Caco-2 (cell line): Measurements from ENCODE around the gene PAQR4. TPM values are rescaled to one million over a fixed set of nuclear protein-coding genes. Genes with fewer than 3 reads are reported as not detected.
A peak's percentile ranks its signal among the peaks of the same experiment; 100 is the strongest.

Experiments
- BruUV-seq: library from RNA; stranded (reverse); fragments of 400-500 nt; replicated peaks from 2 replicates; lab custom pipeline; 2021; lab: Mats Ljungman, UMichigan
- CTCF ChIA-PET: fragments of 300-600 bp; sonication (Branson Sonifier 250); formaldehyde crosslinking; loops from one replicate; lab custom pipeline; 2022; ENCODE audit warnings: antibody characterized with exemption; lab: Charles Lee
- POLR2A ChIA-PET: fragments of 300-600 bp; sonication (Branson Sonifier 250); formaldehyde crosslinking; loops from one replicate; lab custom pipeline; 2022; ENCODE audit warnings: antibody characterized with exemption; lab: Charles Lee
- DNase-seq, 2 experiments: peaks; one replicate each; pipeline versions ENCODE4 v3.0.0 to v3.0.0-alpha.2; 2020 to 2022
- H3K27me3 ChIP-seq: replicated peaks from 2 replicates; pipeline ENCODE4 v1.6.0; 2011; ENCODE audit warnings: low read length; ENCODE audit not compliant: control insufficient read depth, insufficient read depth
- H3K36me3 ChIP-seq: 2 replicates; pipeline ENCODE4 v1.5.1; 2011; ENCODE audit warnings: low read length; ENCODE audit not compliant: control insufficient read depth, insufficient read depth
- H3K4me1 ChIP-seq: fragments of 250-450 bp; sonication (Bioruptor Pico); 2 replicates; pipeline ENCODE4 v1.5.1; 2020; ENCODE audit warnings: mild to moderate bottlenecking
- H3K4me3 ChIP-seq: 2 replicates; pipeline ENCODE4 v1.5.1; 2011; ENCODE audit warnings: low read depth, mild to moderate bottlenecking, control low read depth, low read length
- H3K9me3 ChIP-seq: fragments of 250-450 bp; sonication (Bioruptor Pico); 2 replicates; pipeline ENCODE4 v1.5.1; 2020; ENCODE audit warnings: mild to moderate bottlenecking, moderate library complexity
- H3K27ac Mint-ChIP-seq: one replicate; pipeline ENCODE4 v1.8.0; 2022; ENCODE audit warnings: mixed read lengths; ENCODE audit not compliant: unreplicated experiment
- H3K27me3 Mint-ChIP-seq: one replicate; pipeline ENCODE4 v1.8.0; 2022; ENCODE audit warnings: mixed read lengths; ENCODE audit not compliant: insufficient read depth, unreplicated experiment
- H3K36me3 Mint-ChIP-seq: one replicate; pipeline ENCODE4 v1.8.0; 2022; ENCODE audit warnings: mild to moderate bottlenecking, mixed read lengths; ENCODE audit not compliant: insufficient read depth, unreplicated experiment
- H3K4me1 Mint-ChIP-seq: one replicate; pipeline ENCODE4 v1.8.0; 2022; ENCODE audit warnings: low read depth, mixed read lengths; ENCODE audit not compliant: unreplicated experiment
- H3K4me3 Mint-ChIP-seq: one replicate; pipeline ENCODE4 v1.8.0; 2022; ENCODE audit warnings: mild to moderate bottlenecking, moderate library complexity, mixed read lengths; ENCODE audit not compliant: unreplicated experiment
- H3K9me3 Mint-ChIP-seq: one replicate; pipeline ENCODE4 v1.8.0; 2022; ENCODE audit warnings: mixed read lengths; ENCODE audit not compliant: unreplicated experiment
- CTCF ChIP-seq, 2 experiments: fragments of 200-600 bp in 1 of 2; IDR thresholded peaks; 1 replicate in 1 of 2; 2 replicates in 1 of 2; pipeline versions ENCODE4 v1.5.1 to v1.8.0; 2011 to 2022; ENCODE audit warnings: antibody characterized with exemption in 1 of 2, control low read depth in 1 of 2, inconsistent platforms in 1 of 2, low read depth in 1 of 2, low read length in 1 of 2, mild to moderate bottlenecking in 1 of 2, moderate library complexity in 1 of 2; ENCODE audit not compliant: insufficient read depth in 1 of 2, severe bottlenecking in 1 of 2, unreplicated experiment in 1 of 2
- intact Hi-C: fragments of 100-400 bp; cut with micrococcal nuclease; formaldehyde crosslinking; loops from one replicate; pipeline ENCODE4 v1.10.0; 2022; ENCODE audit not compliant: unreplicated experiment
- total RNA-seq: library from RNA; stranded (reverse); gene quantifications from 2 replicates; pipeline ENCODE4 v1.2.3, GENCODE V29; 2022

Gene PAQR4
- total RNA-seq, 1 experiment from 2014 or later: 12.0 TPM

GRCh38 chr16:2956579-2956956, 12.6 kb upstream of the PAQR4 start:
- Mint-ChIP-seq H3K27me3 (no peaks in the 10 kb centered on the region), H3K27ac (no peak overlapping the region), H3K4me1 (no peaks in the 10 kb centered on the region), H3K9me3 (no peaks in the 10 kb centered on the region), H3K36me3 (no peaks in the 10 kb centered on the region), H3K4me3 (no peak overlapping the region)
- DNase-seq: no peak
- ChIA-PET POLR2A (no interaction called here), CTCF (interaction anchor here (0.5 kb wide), 1 partner anchor 82 kb away, joined by 4 read pairs; no protein-coding TSS in a partner anchor)
- TF ChIP-seq CTCF (IDR thresholded peaks at IDR 0.05; ENCODE audit: insufficient read depth in 1 of 2, low read depth in 1 of 2, low read length in 1 of 2, severe bottlenecking in 1 of 2, unreplicated experiment in 1 of 2): no peak
- peaks cover 8% of the 10 kb centered on the region; the same call in 1 of the 2 replicates for H3K4me1 ChIP-seq
- H3K9me3 ChIP-seq: no peaks in the 10 kb centered on the region
- H3K27me3 ChIP-seq: no peaks in the 10 kb centered on the region
- no peak overlapping the region for H3K4me3 ChIP-seq
- no peaks in the 10 kb centered on the region for H3K36me3 ChIP-seq
- intact Hi-C loops: no loop called here
- BruUV-seq: no TSS peak

GRCh38 chr16:2959206-2959605, 9.9 kb upstream of the PAQR4 start:
- BruUV-seq: no TSS peak
- no peaks in the 10 kb centered on the region for H3K4me1 Mint-ChIP-seq
- H3K4me3 Mint-ChIP-seq: no peak overlapping the region
- H3K36me3 Mint-ChIP-seq: peaks cover 8% of the 10 kb centered on the region
- no peaks in the 10 kb centered on the region for H3K27me3 ChIP-seq
- H3K9me3 ChIP-seq: no peaks in the 10 kb centered on the region
- H3K4me1 ChIP-seq: peaks cover 14% of the 10 kb centered on the region
- no peaks in the 10 kb centered on the region for H3K27me3 Mint-ChIP-seq
- H3K27ac Mint-ChIP-seq: no peak overlapping the region
- no peak for DNase-seq
- H3K9me3 Mint-ChIP-seq: no peaks in the 10 kb centered on the region
- no peak for TF ChIP-seq CTCF (IDR thresholded peaks at IDR 0.05; ENCODE audit: insufficient read depth in 1 of 2, low read depth in 1 of 2, low read length in 1 of 2, severe bottlenecking in 1 of 2, unreplicated experiment in 1 of 2)
- intact Hi-C loops: no loop called here
- ChIA-PET CTCF (interaction anchor here (1.2 to 2.4 kb wide), 2 partner anchors 11 to 76 kb away, joined by 3 to 10 read pairs; partner anchors contain the start of gene FLYWCH2), POLR2A (no interaction called here)
- H3K4me3 ChIP-seq: no peak overlapping the region
- H3K36me3 ChIP-seq: no peaks in the 10 kb centered on the region

GRCh38 chr16:2960183-2961010, 8.8 kb upstream of the PAQR4 start:
- ChIA-PET CTCF (interaction anchor here (1.2 to 2.4 kb wide), 2 partner anchors 10 to 77 kb away, joined by 3 to 10 read pairs; partner anchors contain the start of gene FLYWCH2), POLR2A (no interaction called here)
- peaks cover 10% of the 10 kb centered on the region for H3K36me3 Mint-ChIP-seq
- no peak overlapping the region for H3K27ac Mint-ChIP-seq
- Histone ChIP-seq H3K9me3 (no peaks in the 10 kb centered on the region), H3K4me1 (peaks cover 14% of the 10 kb centered on the region), H3K4me3 (no peak overlapping the region), H3K27me3 (no peaks in the 10 kb centered on the region), H3K36me3 (no peaks in the 10 kb centered on the region)
- no TSS peak for BruUV-seq
- intact Hi-C loops: no loop called here
- H3K27me3 Mint-ChIP-seq: no peaks in the 10 kb centered on the region
- no peak overlapping the region for H3K4me3 Mint-ChIP-seq
- no peaks in the 10 kb centered on the region for H3K4me1 Mint-ChIP-seq
- H3K9me3 Mint-ChIP-seq: no peaks in the 10 kb centered on the region
- DNase-seq: peak in 1 of 2 experiments; percentile 40
- no peak for TF ChIP-seq CTCF (IDR thresholded peaks at IDR 0.05; ENCODE audit: insufficient read depth in 1 of 2, low read depth in 1 of 2, low read length in 1 of 2, severe bottlenecking in 1 of 2, unreplicated experiment in 1 of 2)
